CD4-positive, alpha-beta memory T cell (primary cell): ENCODE measurements around the gene HLA-DPB1. TPM values are rescaled to one million over a fixed set of nuclear protein-coding genes. Genes with fewer than 3 reads are reported as not detected.

Experiments
- CTCF ChIA-PET: fragments of 350-600 bp; sonication (Branson Sonifier 250); formaldehyde crosslinking; loops from one replicate; lab custom pipeline; 2021; ENCODE audit warnings: inconsistent platforms; ENCODE audit not compliant: partially characterized antibody; lab: Charles Lee
- POLR2A ChIA-PET: fragments of 350-600 bp; sonication (Branson Sonifier 250); formaldehyde crosslinking; loops from one replicate; lab custom pipeline; 2021; ENCODE audit not compliant: partially characterized antibody; lab: Charles Lee
- DNase-seq, 5 donors: peaks; one replicate each; pipeline versions ENCODE4 v3.0.0 to v3.0.0-alpha.2; 2020 to 2022; ENCODE audit warnings: mixed read lengths in 1 of 5
- H3K27ac ChIP-seq: one replicate; pipeline ENCODE4 v1.7.0; 2013; ENCODE audit warnings: low read depth, low read length
- H3K27me3 ChIP-seq: 2 replicates; pipeline ENCODE4 v1.7.0; 2013; ENCODE audit warnings: mild to moderate bottlenecking, low read length, moderate library complexity; ENCODE audit not compliant: insufficient read depth
- H3K36me3 ChIP-seq: 2 replicates; pipeline ENCODE4 v1.7.0; 2013; ENCODE audit warnings: mild to moderate bottlenecking, low read length, moderate library complexity; ENCODE audit not compliant: insufficient read depth
- H3K4me1 ChIP-seq: 2 replicates; pipeline ENCODE4 v1.7.0; 2013; ENCODE audit warnings: mild to moderate bottlenecking, low read length, moderate library complexity; ENCODE audit not compliant: insufficient read depth
- H3K4me3 ChIP-seq, 2 donors: one replicate each; pipeline ENCODE4 v1.7.0; 2013; ENCODE audit warnings: low read length in 2 of 2, mild to moderate bottlenecking in 1 of 2
- H3K9me3 ChIP-seq, 2 donors: one replicate each; pipeline ENCODE4 v1.7.0; 2013; ENCODE audit warnings: low read length in 2 of 2, control low read depth in 1 of 2; ENCODE audit not compliant: control insufficient read depth in 1 of 2
- H3K27ac Mint-ChIP-seq, 7 donors: one replicate each; pipeline ENCODE4 v1.8.0; 2020 to 2021; ENCODE audit warnings: mixed read lengths in 7 of 7, mild to moderate bottlenecking in 6 of 7, inconsistent platforms in 3 of 7, moderate library complexity in 3 of 7
- H3K27me3 Mint-ChIP-seq, 2 donors: one replicate each; pipeline ENCODE4 v1.8.0; 2020 to 2021; ENCODE audit warnings: mixed read lengths in 2 of 2
- H3K36me3 Mint-ChIP-seq, 2 donors: one replicate each; pipeline ENCODE4 v1.8.0; 2020 to 2021; ENCODE audit warnings: mixed read lengths in 2 of 2, inconsistent platforms in 1 of 2, mild to moderate bottlenecking in 1 of 2
- H3K4me1 Mint-ChIP-seq, 4 donors: one replicate each; pipeline ENCODE4 v1.8.0; 2020 to 2021; ENCODE audit warnings: mixed read lengths in 4 of 4, mild to moderate bottlenecking in 1 of 4
- H3K4me3 Mint-ChIP-seq, 8 donors: one replicate each; pipeline ENCODE4 v1.8.0; 2020 to 2021; ENCODE audit warnings: mixed read lengths in 8 of 8, mild to moderate bottlenecking in 7 of 8, moderate library complexity in 6 of 8, inconsistent platforms in 3 of 8
- H3K9me3 Mint-ChIP-seq, 8 donors: one replicate each; pipeline ENCODE4 v1.8.0; 2020 to 2021; ENCODE audit warnings: mixed read lengths in 8 of 8, mild to moderate bottlenecking in 5 of 8, inconsistent platforms in 3 of 8, moderate library complexity in 1 of 8
- intact Hi-C: fragments of 100-400 bp; cut with micrococcal nuclease; formaldehyde crosslinking; loops from one replicate; pipeline ENCODE4 v1.15.1; 2023
- polyA plus RNA-seq, 2 donors: library from polyadenylated mRNA; unstranded; fragments of 300-500 nt; fragmentation: Illumina TruSeq; gene quantifications; one replicate each; pipeline ENCODE4 v1.2.3, GENCODE V29; 2021
- total RNA-seq, 2 experiments: library from RNA; stranded (reverse); gene quantifications; one replicate each; pipeline ENCODE4 v1.2.3, GENCODE V29; 2021

Gene HLA-DPB1
- total and polyA plus RNA-seq, 4 experiments from 2014 or later, result 14.5 to 76.9 (median 33.8) TPM

GRCh38 chr6:33112148-33112547 is 36.4 kb downstream of the HLA-DPB1 start:
- Histone ChIP-seq H3K4me1 (no peaks in the 10 kb centered on the region), H3K9me3 (no peaks in the 10 kb centered on the region), H3K27ac (no peak overlapping the region), H3K27me3 (peaks cover 12% of the 10 kb centered on the region), H3K36me3 (no peaks in the 10 kb centered on the region), H3K4me3 (no peak overlapping the region)
- DNase-seq, result peak; percentile 25 to 59 (median 42)
- Mint-ChIP-seq H3K4me3 (no peak overlapping the region), H3K27ac (no peak overlapping the region), H3K27me3 (peaks cover 47 to 69% of the 10 kb centered on the region in 2 donors), H3K36me3 (no peaks in the 10 kb centered on the region), H3K9me3 (no peaks in the 10 kb centered on the region), H3K4me1 (peaks cover 0 to 8% (median 3%) of the 10 kb centered on the region in 4 donors)
- ChIA-PET POLR2A (interaction anchor here (1.1 kb wide), 1 partner anchor 137 kb away, joined by 5 read pairs; no protein-coding TSS in a partner anchor), CTCF (no interaction called here)
- intact Hi-C loops, result no loop called here

- Histone ChIP-seq H3K9me3 (no peaks in the 10 kb centered on the region), H3K4me1 (no peaks in the 10 kb centered on the region), H3K27me3 (peaks cover 17% of the 10 kb centered on the region), H3K36me3 (no peaks in the 10 kb centered on the region), H3K27ac (no peak overlapping the region), H3K4me3 (no peak overlapping the region)
- CTCF ChIA-PET, result interaction anchor here (0.7 to 2.0 kb wide), 3 partner anchors 31 to 135 kb away, joined by 3 to 6 read pairs (median 6); no protein-coding TSS in a partner anchor
- H3K9me3 Mint-ChIP-seq, result no peaks in the 10 kb centered on the region
- no peak overlapping the region for H3K27ac Mint-ChIP-seq
- H3K36me3 Mint-ChIP-seq, result no peaks in the 10 kb centered on the region
- DNase-seq, result no peak
- H3K4me1 Mint-ChIP-seq, result peaks cover 0 to 13% (median 5%) of the 10 kb centered on the region in 4 donors
- H3K27me3 Mint-ChIP-seq, result peaks cover 53 to 76% of the 10 kb centered on the region in 2 donors
- H3K4me3 Mint-ChIP-seq, result no peak overlapping the region
- intact Hi-C loops, result no loop called here
- POLR2A ChIA-PET, result no interaction called here
Measured at GRCh38 chr6:33113755-33114154, 38.0 kb downstream of the HLA-DPB1 start.

GRCh38 chr6:33114406-33114805 is 38.6 kb downstream of the HLA-DPB1 start:
- H3K9me3 ChIP-seq, result no peaks in the 10 kb centered on the region
- DNase-seq, result no peak
- Mint-ChIP-seq H3K36me3 (no peaks in the 10 kb centered on the region), H3K9me3 (no peaks in the 10 kb centered on the region), H3K4me3 (no peak overlapping the region), H3K27me3 (peaks cover 52 to 72% of the 10 kb centered on the region in 2 donors), H3K27ac (no peak overlapping the region), H3K4me1 (peaks cover 0 to 13% (median 5%) of the 10 kb centered on the region in 4 donors)
- no peaks in the 10 kb centered on the region for H3K4me1 ChIP-seq
- CTCF ChIA-PET, result interaction anchor here (0.7 to 2.0 kb wide), 3 partner anchors 31 to 134 kb away, joined by 3 to 6 read pairs (median 6); no protein-coding TSS in a partner anchor
- intact Hi-C loops, result no loop called here
- H3K27me3 ChIP-seq, result peaks cover 17% of the 10 kb centered on the region
- H3K27ac ChIP-seq, result no peak overlapping the region
- POLR2A ChIA-PET, result no interaction called here
- no peak overlapping the region for H3K4me3 ChIP-seq
- H3K36me3 ChIP-seq, result no peaks in the 10 kb centered on the region

GRCh38 chr6:33116417-33116816 is 40.6 kb downstream of the HLA-DPB1 start:
- no peak overlapping the region for H3K4me3 Mint-ChIP-seq
- H3K27ac Mint-ChIP-seq, result no peak overlapping the region
- no peaks in the 10 kb centered on the region for H3K36me3 Mint-ChIP-seq
- Histone ChIP-seq H3K4me1 (no peaks in the 10 kb centered on the region), H3K9me3 (no peaks in the 10 kb centered on the region), H3K36me3 (no peaks in the 10 kb centered on the region), H3K27ac (no peak overlapping the region), H3K4me3 (no peak overlapping the region), H3K27me3 (peaks cover 17% of the 10 kb centered on the region)
- POLR2A ChIA-PET, result no interaction called here
- CTCF ChIA-PET, result interaction anchor here (0.8 to 1.5 kb wide), 7 partner anchors 10 to 102 kb away, joined by 3 to 4 read pairs (median 4); no protein-coding TSS in a partner anchor
- peaks cover 45 to 63% of the 10 kb centered on the region in 2 donors for H3K27me3 Mint-ChIP-seq
- DNase-seq, result no peak
- intact Hi-C loops, result no loop called here
- H3K4me1 Mint-ChIP-seq, result peaks cover 0 to 13% (median 5%) of the 10 kb centered on the region in 4 donors
- no peaks in the 10 kb centered on the region for H3K9me3 Mint-ChIP-seq

- Histone ChIP-seq H3K27ac (no peak overlapping the region), H3K27me3 (peaks cover 17% of the 10 kb centered on the region), H3K9me3 (no peaks in the 10 kb centered on the region), H3K36me3 (no peaks in the 10 kb centered on the region), H3K4me1 (no peaks in the 10 kb centered on the region), H3K4me3 (no peak overlapping the region)
- H3K36me3 Mint-ChIP-seq, result no peaks in the 10 kb centered on the region
- CTCF ChIA-PET, result interaction anchor here (0.8 to 4.2 kb wide), 8 partner anchors 9 to 131 kb away, joined by 3 to 40 read pairs (median 4); no protein-coding TSS in a partner anchor
- POLR2A ChIA-PET, result interaction anchor here (2.0 kb wide), 1 partner anchor 131 kb away, joined by 6 read pairs; no protein-coding TSS in a partner anchor
- peaks cover 0 to 13% (median 5%) of the 10 kb centered on the region in 4 donors for H3K4me1 Mint-ChIP-seq
- H3K4me3 Mint-ChIP-seq, result peak overlapping the region in 3 of 8 donors; percentile 29 to 68 (median 42)
- H3K27ac Mint-ChIP-seq, result peak overlapping the region in 1 of 7 donors; percentile 50
- DNase-seq, result no peak
- intact Hi-C loops, result no loop called here
- H3K9me3 Mint-ChIP-seq, result no peaks in the 10 kb centered on the region
- peaks cover 47 to 62% of the 10 kb centered on the region in 2 donors for H3K27me3 Mint-ChIP-seq
Measured at GRCh38 chr6:33116841-33117711, 41.3 kb downstream of the HLA-DPB1 start.

- Mint-ChIP-seq H3K9me3 (no peaks in the 10 kb centered on the region), H3K4me3 (peak overlapping the region in 1 of 8 donors; percentile 13), H3K27me3 (peaks cover 45 to 55% of the 10 kb centered on the region in 2 donors), H3K4me1 (peaks cover 0 to 13% (median 5%) of the 10 kb centered on the region in 4 donors), H3K27ac (no peak overlapping the region), H3K36me3 (no peaks in the 10 kb centered on the region)
- no peak overlapping the region for H3K27ac ChIP-seq
- H3K4me1 ChIP-seq, result no peaks in the 10 kb centered on the region
- H3K9me3 ChIP-seq, result no peaks in the 10 kb centered on the region
- ChIA-PET POLR2A (interaction anchor here (2.0 kb wide), 1 partner anchor 131 kb away, joined by 6 read pairs; no protein-coding TSS in a partner anchor), CTCF (interaction anchor here (0.8 to 4.7 kb wide), 4 partner anchors 11 to 130 kb away, joined by 3 to 40 read pairs (median 21); no protein-coding TSS in a partner anchor)
- peaks cover 13% of the 10 kb centered on the region for H3K27me3 ChIP-seq
- H3K4me3 ChIP-seq, result no peak overlapping the region
- intact Hi-C loops, result loop anchor here (1.0 to 2.0 kb wide), 2 partner anchors 83 to 130 kb away; partner anchors contain the start of genes RXRB and SLC39A7
- H3K36me3 ChIP-seq, result no peaks in the 10 kb centered on the region
- DNase-seq, result no peak
Measured at GRCh38 chr6:33117811-33118277, 42.1 kb downstream of the HLA-DPB1 start.
